Activated T-helper 17 cell treated with anti-CD3 and anti-CD28 coated beads, Interleukin-2, amount 50 U/mL, for 72 hours (primary cell): Measurements from ENCODE around the gene MFSD2A. TPM values are rescaled to one million over a fixed set of nuclear protein-coding genes. Genes with fewer than 3 reads are reported as not detected.
"Not testable (repeated sequence)": the region's sequence is repeated elsewhere in the genome, so short reads cannot be mapped to it uniquely, and the experiment has no call there.

ENCODE experiments used
- ATAC-seq: fragments of 150-1000 bp; cut with Tn5 transposase; replicated peaks from 2 replicates; pipeline ENCODE4 v1.10.0; 2021; ENCODE audit warnings: mild to moderate bottlenecking, moderate library complexity
- H3K27ac Mint-ChIP-seq: one replicate; pipeline ENCODE4 v1.8.0; 2022; ENCODE audit warnings: mixed read lengths
- H3K27me3 Mint-ChIP-seq: one replicate; pipeline ENCODE4 v1.8.0; 2022; ENCODE audit warnings: mixed read lengths
- H3K36me3 Mint-ChIP-seq: one replicate; pipeline ENCODE4 v1.8.0; 2022; ENCODE audit warnings: low read depth, mild to moderate bottlenecking, mixed read lengths
- H3K4me1 Mint-ChIP-seq: one replicate; pipeline ENCODE4 v1.8.0; 2022; ENCODE audit warnings: mixed read lengths
- H3K4me3 Mint-ChIP-seq: one replicate; pipeline ENCODE4 v1.8.0; 2022; ENCODE audit warnings: mild to moderate bottlenecking, mixed read lengths
- H3K9me3 Mint-ChIP-seq: one replicate; pipeline ENCODE4 v1.8.0; 2022; ENCODE audit warnings: mixed read lengths
- total RNA-seq, 2 donors: library from RNA; stranded (reverse); gene quantifications; one replicate each; pipeline ENCODE4 v1.2.3, GENCODE V29; 2022

Gene MFSD2A
- total RNA-seq: 10 to 100 TPM in 1 of 2 donors, 1 to 10 TPM in 1; 8.1 to 10.3 TPM

DNA sequence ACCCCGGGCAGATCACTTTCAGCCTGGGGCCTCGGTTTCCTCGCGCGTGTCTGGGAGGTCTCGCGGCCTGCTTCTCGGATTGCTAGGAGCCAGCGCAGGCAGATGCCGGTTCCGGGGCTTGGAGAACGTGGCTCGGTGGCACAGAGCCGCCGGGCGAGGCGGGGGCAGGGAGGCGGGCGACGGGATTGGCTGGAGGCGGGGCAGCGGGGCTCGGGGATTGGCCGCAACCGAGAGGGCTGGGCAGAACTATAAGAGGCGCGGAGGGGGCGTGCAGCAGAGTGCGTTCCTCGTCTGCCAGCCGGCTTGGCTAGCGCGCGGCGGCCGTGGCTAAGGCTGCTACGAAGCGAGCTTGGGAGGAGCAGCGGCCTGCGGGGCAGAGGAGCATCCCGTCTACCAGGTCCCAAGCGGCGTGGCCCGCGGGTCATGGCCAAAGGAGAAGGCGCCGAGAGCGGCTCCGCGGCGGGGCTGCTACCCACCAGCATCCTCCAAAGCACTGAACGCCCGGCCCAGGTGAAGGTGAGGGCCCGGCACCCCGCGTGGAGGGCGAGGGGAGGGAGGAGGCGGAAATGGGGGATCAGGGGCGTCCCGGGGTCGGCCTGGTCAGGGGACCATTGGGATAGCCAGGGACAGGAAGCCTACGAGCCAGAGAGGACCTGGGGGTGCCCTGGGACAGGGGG lies at the start of gene MFSD2A:
MFSD2A (plus strand) TSS at position 276 of the 677 bp plus-strand sequence; CDS start at position 424, 148 bp downstream.
- Mint-ChIP-seq H3K4me3 (peak within 1 kb of the TSS; percentile 89), H3K27me3 (no peaks in the 10 kb centered on the region), H3K9me3 (no peaks in the 10 kb centered on the region), H3K36me3 (peaks cover 46% of the 10 kb centered on the region), H3K4me1 (peaks cover 16% of the 10 kb centered on the region), H3K27ac (peak within 1 kb of the TSS; percentile 87)
- ATAC-seq: peak; percentile 91

GRCh38 chr1:39905172-39905571 lies 49.8 kb upstream of the MFSD2A start:
- no peak for ATAC-seq
- no peaks in the 10 kb centered on the region for H3K36me3 Mint-ChIP-seq
- H3K27me3 Mint-ChIP-seq: peaks cover 46% of the 10 kb centered on the region
- no peaks in the 10 kb centered on the region for H3K4me1 Mint-ChIP-seq
- H3K27ac Mint-ChIP-seq: no peak overlapping the region
- peaks cover 7% of the 10 kb centered on the region for H3K9me3 Mint-ChIP-seq
- H3K4me3 Mint-ChIP-seq: no peak overlapping the region

DNA sequence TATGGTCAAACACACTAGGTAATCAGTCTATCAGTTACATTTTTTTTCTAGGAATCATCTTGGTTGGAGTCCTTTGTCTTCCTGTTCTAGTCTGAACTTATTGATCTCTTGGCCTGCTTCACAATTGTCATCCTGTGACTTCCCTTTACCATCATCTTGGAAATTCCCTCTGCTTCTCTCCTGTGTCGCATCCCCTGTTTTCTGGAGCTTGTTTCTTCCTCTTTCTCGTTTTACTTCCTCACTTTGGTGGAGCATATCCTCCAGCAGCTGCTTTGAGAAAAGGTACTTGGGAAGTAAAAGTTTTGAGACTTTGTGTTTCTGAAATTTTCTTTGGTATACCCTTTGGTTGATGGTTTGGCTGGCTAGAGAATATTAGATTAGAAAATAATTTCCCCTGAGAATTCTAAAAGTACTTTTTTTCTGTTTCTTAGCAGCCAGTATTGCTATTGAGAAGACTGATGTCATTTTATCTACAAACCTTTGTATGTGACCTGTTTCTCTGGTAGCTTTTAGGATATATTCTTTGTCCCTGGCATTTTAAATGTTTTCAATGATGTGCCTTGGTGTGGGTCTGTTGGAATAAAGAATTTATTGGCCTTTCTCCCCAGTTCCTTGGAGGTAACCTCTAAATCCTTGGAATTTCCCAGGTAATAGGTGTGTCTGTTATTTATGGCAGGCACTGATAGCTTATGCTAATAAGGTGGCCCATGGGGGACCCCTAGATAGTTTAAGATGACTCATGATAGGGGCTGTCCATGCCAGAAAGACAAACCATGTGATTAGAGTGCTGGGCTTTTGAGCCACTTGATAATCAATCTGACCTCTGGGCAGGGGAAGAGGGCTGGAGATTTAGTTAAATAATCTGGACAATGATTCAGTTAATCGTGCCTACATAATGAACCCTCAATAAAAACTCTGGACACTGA lies 47.2 kb upstream of the MFSD2A start:
- Mint-ChIP-seq H3K4me1 (no peaks in the 10 kb centered on the region), H3K9me3 (peaks cover 7% of the 10 kb centered on the region), H3K36me3 (no peaks in the 10 kb centered on the region), H3K4me3 (no peak overlapping the region), H3K27ac (no peak overlapping the region), H3K27me3 (peaks cover 43% of the 10 kb centered on the region)
- no peak for ATAC-seq

GRCh38 chr1:39908534-39908933 lies 46.4 kb upstream of the MFSD2A start:
- no peaks in the 10 kb centered on the region for H3K36me3 Mint-ChIP-seq
- no peak overlapping the region for H3K4me3 Mint-ChIP-seq
- H3K27ac Mint-ChIP-seq: no peak overlapping the region
- no peak for ATAC-seq
- no peaks in the 10 kb centered on the region for H3K4me1 Mint-ChIP-seq
- peaks cover 7% of the 10 kb centered on the region for H3K9me3 Mint-ChIP-seq
- peaks cover 36% of the 10 kb centered on the region for H3K27me3 Mint-ChIP-seq

- H3K4me1 Mint-ChIP-seq: no peaks in the 10 kb centered on the region
- ATAC-seq: no peak
- H3K27ac Mint-ChIP-seq: no peak overlapping the region
- peaks cover 30% of the 10 kb centered on the region for H3K27me3 Mint-ChIP-seq
- H3K4me3 Mint-ChIP-seq: no peak overlapping the region
- no peaks in the 10 kb centered on the region for H3K36me3 Mint-ChIP-seq
- peaks cover 7% of the 10 kb centered on the region for H3K9me3 Mint-ChIP-seq
Observed at GRCh38 chr1:39910263-39910662, 44.7 kb upstream of the MFSD2A start.

DNA sequence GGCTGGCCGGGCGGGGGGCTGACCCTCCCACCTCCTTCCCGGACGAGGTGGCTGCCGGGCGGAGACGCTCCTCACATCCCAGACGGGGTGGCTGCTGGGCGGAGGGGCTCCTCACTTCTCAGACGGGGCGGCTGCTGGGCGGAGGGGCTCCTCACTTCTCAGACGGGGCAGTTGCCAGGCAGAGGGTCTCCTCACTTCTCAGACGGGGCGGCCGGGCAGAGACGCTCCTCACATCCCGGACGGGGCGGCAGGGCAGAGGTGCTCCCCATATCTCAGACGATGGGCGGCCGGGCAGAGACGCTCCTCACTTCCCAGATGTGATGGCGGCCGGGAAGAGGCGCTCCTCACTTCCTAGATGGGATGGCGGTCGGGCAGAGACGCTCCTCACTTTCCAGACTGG lies 41.8 kb upstream of the MFSD2A start:
- H3K27me3 Mint-ChIP-seq: peaks cover 14% of the 10 kb centered on the region
- H3K27ac Mint-ChIP-seq, H3K9me3 Mint-ChIP-seq, ATAC-seq, H3K36me3 Mint-ChIP-seq, H3K4me3 Mint-ChIP-seq, H3K4me1 Mint-ChIP-seq: not testable (repeated sequence)

- peaks cover 4% of the 10 kb centered on the region for H3K27me3 Mint-ChIP-seq
- ATAC-seq: no peak
- no peaks in the 10 kb centered on the region for H3K4me1 Mint-ChIP-seq
- no peaks in the 10 kb centered on the region for H3K36me3 Mint-ChIP-seq
- H3K27ac Mint-ChIP-seq: no peak overlapping the region
- no peaks in the 10 kb centered on the region for H3K9me3 Mint-ChIP-seq
- H3K4me3 Mint-ChIP-seq: no peak overlapping the region
Observed at GRCh38 chr1:39915499-39916129, 39.3 kb upstream of the MFSD2A start.

- ATAC-seq: no peak
- no peak overlapping the region for H3K27ac Mint-ChIP-seq
- no peaks in the 10 kb centered on the region for H3K9me3 Mint-ChIP-seq
- no peaks in the 10 kb centered on the region for H3K4me1 Mint-ChIP-seq
- H3K27me3 Mint-ChIP-seq: peaks cover 3% of the 10 kb centered on the region
- H3K4me3 Mint-ChIP-seq: no peak overlapping the region
- H3K36me3 Mint-ChIP-seq: no peaks in the 10 kb centered on the region
Observed at GRCh38 chr1:39917825-39918224, 37.1 kb upstream of the MFSD2A start.

DNA sequence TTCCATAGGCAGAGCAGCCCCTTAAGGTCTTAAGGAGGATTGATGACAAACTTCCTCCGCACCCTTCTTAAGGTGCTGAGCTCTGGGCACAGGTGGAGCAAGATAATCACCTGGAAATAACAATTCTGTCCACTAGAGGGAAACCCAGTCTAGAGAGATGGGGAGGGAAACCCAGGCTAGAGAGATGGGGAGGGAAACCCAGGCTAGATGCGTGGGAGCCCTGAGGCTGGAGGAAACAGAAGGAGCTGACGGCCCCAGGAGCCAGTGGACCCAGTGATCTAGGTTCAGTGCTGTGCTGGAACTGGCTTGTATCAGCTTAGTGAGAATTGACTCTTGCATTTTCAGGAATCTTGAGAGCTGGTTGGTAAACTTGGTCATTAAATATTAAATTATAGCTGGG lies 35.4 kb upstream of the MFSD2A start:
- Mint-ChIP-seq H3K27ac (no peak overlapping the region), H3K27me3 (peaks cover 3% of the 10 kb centered on the region), H3K4me3 (no peak overlapping the region), H3K36me3 (no peaks in the 10 kb centered on the region), H3K4me1 (no peaks in the 10 kb centered on the region), H3K9me3 (no peaks in the 10 kb centered on the region)
- ATAC-seq: peak; percentile 98

GRCh38 chr1:39922251-39922688 lies 32.7 kb upstream of the MFSD2A start:
- no peaks in the 10 kb centered on the region for H3K4me1 Mint-ChIP-seq
- no peaks in the 10 kb centered on the region for H3K36me3 Mint-ChIP-seq
- peaks cover 3% of the 10 kb centered on the region for H3K27me3 Mint-ChIP-seq
- no peak overlapping the region for H3K4me3 Mint-ChIP-seq
- no peak for ATAC-seq
- no peaks in the 10 kb centered on the region for H3K9me3 Mint-ChIP-seq
- no peak overlapping the region for H3K27ac Mint-ChIP-seq

- Mint-ChIP-seq H3K9me3 (no peaks in the 10 kb centered on the region), H3K27ac (peak overlapping the region; percentile 62), H3K27me3 (peaks cover 3% of the 10 kb centered on the region), H3K4me3 (no peak overlapping the region), H3K4me1 (no peaks in the 10 kb centered on the region), H3K36me3 (no peaks in the 10 kb centered on the region)
- no peak for ATAC-seq
Observed at GRCh38 chr1:39925721-39926342, 29.1 kb upstream of the MFSD2A start.

GRCh38 chr1:39926343-39926793 lies 28.6 kb upstream of the MFSD2A start:
- H3K9me3 Mint-ChIP-seq: no peaks in the 10 kb centered on the region
- ATAC-seq: no peak
- H3K36me3 Mint-ChIP-seq: no peaks in the 10 kb centered on the region
- no peak overlapping the region for H3K4me3 Mint-ChIP-seq
- H3K4me1 Mint-ChIP-seq: no peaks in the 10 kb centered on the region
- H3K27ac Mint-ChIP-seq: peak overlapping the region; percentile 62
- H3K27me3 Mint-ChIP-seq: peaks cover 3% of the 10 kb centered on the region

- Mint-ChIP-seq H3K27me3 (peaks cover 3% of the 10 kb centered on the region), H3K27ac (peak overlapping the region; percentile 62), H3K9me3 (no peaks in the 10 kb centered on the region)
Observed at GRCh38 chr1:39926820-39927219, 28.1 kb upstream of the MFSD2A start.

GRCh38 chr1:39927538-39927937 lies 27.4 kb upstream of the MFSD2A start:
- ATAC-seq: no peak
- Mint-ChIP-seq H3K27ac (no peak overlapping the region), H3K27me3 (no peaks in the 10 kb centered on the region), H3K9me3 (no peaks in the 10 kb centered on the region), H3K36me3 (no peaks in the 10 kb centered on the region), H3K4me1 (no peaks in the 10 kb centered on the region), H3K4me3 (no peak overlapping the region)

More at GRCh38 chr1:39926820-39927219, 28.1 kb upstream of the MFSD2A start:
- Mint-ChIP-seq H3K4me1 (no peaks in the 10 kb centered on the region), H3K4me3 (no peak overlapping the region), H3K36me3 (no peaks in the 10 kb centered on the region)
- ATAC-seq: no peak
